D341Med (cell line): ENCODE results near the gene C16orf96.

Experiments used
- DNase-seq: peaks from one replicate; pipeline ENCODE4 v3.0.0; 2012; ENCODE audit warnings: low spot score

The C16orf96 gene

GRCh38 chr16:4618645-4619418, 62.7 kb downstream of the C16orf96 start:
- DNase-seq, result no peak

GRCh38 chr16:4623593-4623992, 67.5 kb downstream of the C16orf96 start:
- DNase-seq, result no peak

- DNase-seq, result peak; percentile 95
These were observed 68.1 kb downstream of the C16orf96 start, which contains the start of gene MGRN1 for GRCh38 chr16:4624015-4624826. Gene MGRN1 (plus strand): TSS chr16:4624826. CDS start chr16:4624961, 135 bp downstream.

GRCh38 chr16:4624827-4625559, 68.9 kb downstream of the C16orf96 start:
- DNase-seq, result peak; percentile 73

GRCh38 chr16:4625560-4626159, 69.5 kb downstream of the C16orf96 start:
- DNase-seq, result no peak

GRCh38 chr16:4626396-4626795, 70.3 kb downstream of the C16orf96 start:
- no peak for DNase-seq

GRCh38 chr16:4628283-4628682, 72.1 kb downstream of the C16orf96 start:
- DNase-seq, result no peak

GRCh38 chr16:4631444-4631843, 75.3 kb downstream of the C16orf96 start:
- DNase-seq, result no peak

- no peak for DNase-seq
These were observed 77.9 kb downstream of the C16orf96 start for GRCh38 chr16:4633910-4634635.

GRCh38 chr16:4634768-4635167, 78.6 kb downstream of the C16orf96 start:
- DNase-seq, result no peak

- DNase-seq, result no peak
These were observed 80.1 kb downstream of the C16orf96 start for GRCh38 chr16:4636196-4636595.

GRCh38 chr16:4637501-4638166, 81.5 kb downstream of the C16orf96 start:
- DNase-seq, result no peak

GRCh38 chr16:4639899-4640509, 83.9 kb downstream of the C16orf96 start:
- no peak for DNase-seq

- no peak for DNase-seq
These were observed 84.6 kb downstream of the C16orf96 start for GRCh38 chr16:4640572-4641305.

- no peak for DNase-seq
These were observed 85.2 kb downstream of the C16orf96 start for GRCh38 chr16:4641306-4641687.

GRCh38 chr16:4641895-4642294, 85.8 kb downstream of the C16orf96 start:
- DNase-seq, result no peak

- no peak for DNase-seq
These were observed 90.9 kb downstream of the C16orf96 start for GRCh38 chr16:4646773-4647643.

GRCh38 chr16:4647644-4647980, 91.5 kb downstream of the C16orf96 start:
- DNase-seq, result no peak

- DNase-seq, result no peak
These were observed 92.8 kb downstream of the C16orf96 start for GRCh38 chr16:4648917-4649316.
